ENCODE data around the gene TNFRSF19. TPM values are rescaled to one million over a fixed set of nuclear protein-coding genes. Genes with fewer than 3 reads are reported as not detected.

Gene TNFRSF19
- total RNA-seq, 4 donors from 2014 or later = 5.2 to 9.5 (median 7.2) TPM

- WGBS, 2 donors = 97 to 99% methylated on average over 5 of the region's 5 CpGs
- Histone ChIP-seq H3K4me1 (peaks cover 0 to 28% (median 10%) of the 10 kb centered on the region in 3 donors), H3K4me3 (no peak overlapping the region), H3K9me3 (no peaks in the 10 kb centered on the region), H3K36me3 (no peaks in the 10 kb centered on the region), H3K27me3 (no peaks in the 10 kb centered on the region), H3K27ac (no peak overlapping the region)
- intact Hi-C loops (cut with DNase I) = no loop called here
- TF ChIP-seq POLR2A (IDR thresholded peaks at IDR 0.05) = no peak
- TF ChIP-seq, protein P1, sequence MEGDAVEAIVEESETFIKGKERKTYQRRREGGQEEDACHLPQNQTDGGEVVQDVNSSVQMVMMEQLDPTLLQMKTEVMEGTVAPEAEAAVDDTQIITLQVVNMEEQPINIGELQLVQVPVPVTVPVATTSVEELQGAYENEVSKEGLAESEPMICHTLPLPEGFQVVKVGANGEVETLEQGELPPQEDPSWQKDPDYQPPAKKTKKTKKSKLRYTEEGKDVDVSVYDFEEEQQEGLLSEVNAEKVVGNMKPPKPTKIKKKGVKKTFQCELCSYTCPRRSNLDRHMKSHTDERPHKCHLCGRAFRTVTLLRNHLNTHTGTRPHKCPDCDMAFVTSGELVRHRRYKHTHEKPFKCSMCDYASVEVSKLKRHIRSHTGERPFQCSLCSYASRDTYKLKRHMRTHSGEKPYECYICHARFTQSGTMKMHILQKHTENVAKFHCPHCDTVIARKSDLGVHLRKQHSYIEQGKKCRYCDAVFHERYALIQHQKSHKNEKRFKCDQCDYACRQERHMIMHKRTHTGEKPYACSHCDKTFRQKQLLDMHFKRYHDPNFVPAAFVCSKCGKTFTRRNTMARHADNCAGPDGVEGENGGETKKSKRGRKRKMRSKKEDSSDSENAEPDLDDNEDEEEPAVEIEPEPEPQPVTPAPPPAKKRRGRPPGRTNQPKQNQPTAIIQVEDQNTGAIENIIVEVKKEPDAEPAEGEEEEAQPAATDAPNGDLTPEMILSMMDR (IDR thresholded peaks at IDR 0.05) = no peak
- DNase-seq = no peak
Observed at GRCh38 chr13:23645851-23646250, 75.6 kb downstream of the TNFRSF19 start.

DNA sequence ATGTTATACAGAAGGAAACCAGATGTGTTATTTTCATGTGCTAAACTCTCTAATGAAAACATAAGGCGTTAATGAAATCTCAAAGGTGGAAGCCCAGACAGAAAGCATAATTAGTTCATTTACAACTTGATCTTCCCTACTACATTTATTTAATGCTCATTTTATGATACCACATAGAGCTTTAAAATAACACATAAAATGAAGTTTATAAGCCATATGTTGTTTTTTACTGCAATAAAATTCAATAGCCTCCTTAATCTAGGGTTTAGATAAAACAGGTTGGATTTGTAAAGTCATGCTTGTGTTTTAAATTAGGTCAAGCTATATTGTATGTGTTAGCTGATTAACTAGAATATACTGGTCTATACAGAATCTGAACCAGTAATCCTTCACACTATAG lies 81.2 kb downstream of the TNFRSF19 start:
- Histone ChIP-seq H3K27ac (no peak overlapping the region), H3K9me3 (no peaks in the 10 kb centered on the region), H3K27me3 (no peaks in the 10 kb centered on the region), H3K4me3 (no peak overlapping the region), H3K36me3 (no peaks in the 10 kb centered on the region), H3K4me1 (peaks cover 9 to 33% (median 13%) of the 10 kb centered on the region in 3 donors)
- no peak for DNase-seq
- intact Hi-C loops (cut with DNase I) = no loop called here
- WGBS, 2 donors = 58 to 88% methylated on average over 1 of the region's 1 CpG
- TF ChIP-seq POLR2A (IDR thresholded peaks at IDR 0.05) = no peak
- TF ChIP-seq, protein P1 (IDR thresholded peaks at IDR 0.05) = no peak

DNA sequence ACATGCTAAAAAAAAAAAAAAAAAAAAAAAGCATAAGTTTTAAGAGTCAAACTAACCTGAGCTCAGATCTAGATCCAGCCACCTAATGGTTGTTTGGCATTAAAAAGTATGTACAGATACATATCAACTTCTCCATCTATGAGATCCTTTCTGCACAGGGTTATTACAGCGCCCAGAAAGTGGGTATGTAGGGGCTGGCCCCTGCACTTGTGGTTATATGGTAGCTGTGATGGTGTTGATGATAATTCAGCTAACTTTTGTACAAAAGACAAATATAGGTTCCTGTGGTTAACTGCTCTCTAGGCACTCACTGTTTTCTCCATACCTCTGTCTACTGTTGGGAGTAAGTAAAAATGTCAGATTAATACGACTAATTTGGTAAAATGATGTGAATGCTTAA lies 81.7 kb downstream of the TNFRSF19 start:
- no peaks in the 10 kb centered on the region for H3K36me3 ChIP-seq
- H3K27me3 ChIP-seq = no peaks in the 10 kb centered on the region
- intact Hi-C loops (cut with DNase I) = no loop called here
- no peak overlapping the region for H3K4me3 ChIP-seq
- peaks cover 9 to 37% (median 13%) of the 10 kb centered on the region in 3 donors for H3K4me1 ChIP-seq
- no peak overlapping the region for H3K27ac ChIP-seq
- no peaks in the 10 kb centered on the region for H3K9me3 ChIP-seq
- DNase-seq = no peak
- TF ChIP-seq POLR2A (IDR thresholded peaks at IDR 0.05) = no peak
- TF ChIP-seq, protein P1 (IDR thresholded peaks at IDR 0.05) = no peak
- 73 to 83% methylated on average over 2 of the region's 2 CpGs for WGBS, 2 donors

- 76 to 78% methylated on average over 7 to 8 of the region's 10 CpGs for WGBS, 2 donors
- H3K36me3 ChIP-seq = no peaks in the 10 kb centered on the region
- no peak for DNase-seq
- peaks cover 9 to 38% (median 13%) of the 10 kb centered on the region in 3 donors for H3K4me1 ChIP-seq
- no peak overlapping the region for H3K4me3 ChIP-seq
- peak overlapping the region in 2 of 4 donors; percentile 53 to 60 for H3K27ac ChIP-seq
- intact Hi-C loops (cut with DNase I) = no loop called here
- H3K9me3 ChIP-seq = no peaks in the 10 kb centered on the region
- TF ChIP-seq, protein P1 (IDR thresholded peaks at IDR 0.05) = no peak
- TF ChIP-seq POLR2A (IDR thresholded peaks at IDR 0.05) = no peak
- no peaks in the 10 kb centered on the region for H3K27me3 ChIP-seq
Observed at GRCh38 chr13:23652909-23653726, 82.9 kb downstream of the TNFRSF19 start.
